ENCODE measurements around the gene RLF. TPM values are rescaled to one million over a fixed set of nuclear protein-coding genes. Genes with fewer than 3 reads are reported as not detected.

The RLF gene
- polyA plus RNA-seq, 1 donor (not counting 4 experiments of a cell fraction or from before 2014, with no cell fraction given): 10.7 TPM

DNA sequence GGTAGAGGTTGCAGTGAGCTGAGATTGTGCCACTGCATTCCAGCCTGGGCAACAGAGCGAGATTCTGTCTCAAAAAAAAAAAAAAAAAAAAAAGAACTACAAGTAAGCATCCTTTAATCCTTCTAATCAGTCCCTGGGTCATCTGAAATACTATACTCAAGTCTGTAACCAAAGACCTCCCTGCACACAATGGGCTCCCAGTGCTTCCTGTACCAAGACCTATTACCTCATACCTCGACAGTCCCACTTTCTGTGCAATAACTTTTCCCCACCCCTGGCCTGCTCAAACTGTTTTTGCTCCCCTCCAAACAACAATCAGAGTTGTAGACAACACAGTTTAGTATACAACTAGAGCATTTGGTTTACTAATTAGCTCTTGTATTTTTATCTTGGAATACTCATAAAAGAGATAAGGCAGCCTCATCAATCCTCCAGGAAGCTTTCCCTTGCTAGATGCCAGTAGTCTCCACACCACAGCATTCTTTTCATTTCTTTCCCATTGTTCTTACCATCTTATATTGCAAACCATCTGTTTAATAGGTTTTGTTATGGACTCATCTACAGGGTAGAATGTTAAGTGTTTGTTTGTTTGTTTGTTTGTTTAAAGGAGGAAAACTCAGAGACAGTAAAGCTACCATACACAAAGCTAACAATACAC, 19.2 kb upstream of the RLF start:
- Histone ChIP-seq H3K4me3 (ENCODE audit: control insufficient read depth in 2 of 3, extremely low read depth in 1 of 3, insufficient read depth in 2 of 3, low read depth in 1 of 3, low read length in 3 of 3) (no peak overlapping the region), H3K4me1 (ENCODE audit: control insufficient read depth, extremely low read depth, insufficient read depth, low read length) (peaks cover 6% of the 10 kb centered on the region), H3K9ac (ENCODE audit: control insufficient read depth, extremely low read depth, insufficient read depth, low read length) (no peak overlapping the region), H2AFZ (ENCODE audit: control insufficient read depth, low read length) (no peak overlapping the region), H4K20me1 (ENCODE audit: control insufficient read depth, extremely low read depth, insufficient read depth, low read length) (no peaks in the 10 kb centered on the region), H3K36me3 (ENCODE audit: control insufficient read depth in 2 of 2, extremely low read depth in 1 of 2, insufficient read depth in 2 of 2, low read length in 2 of 2) (no peaks in the 10 kb centered on the region), H3K9me1 (ENCODE audit: control insufficient read depth, extremely low read depth, insufficient read depth, low read length) (no peaks in the 10 kb centered on the region), H3K4me2 (ENCODE audit: control insufficient read depth, extremely low read depth, insufficient read depth, low read depth, low read length) (no peak overlapping the region), H3K79me2 (ENCODE audit: control insufficient read depth, insufficient read depth, low read length) (no peaks in the 10 kb centered on the region), H3K27me3 (ENCODE audit: control insufficient read depth, extremely low read depth, insufficient read depth, low read length) (peaks cover 7% of the 10 kb centered on the region), H3K9me3 (ENCODE audit: control insufficient read depth, low read depth, low read length) (no peaks in the 10 kb centered on the region), H3K27ac (ENCODE audit: control insufficient read depth, insufficient read depth, low read length) (no peak overlapping the region)
- dilution Hi-C loops (cut with MboI; ENCODE audit: extremely low pct_ligation_motif_present, low sequenced_read_pairs): no loop called here
- DNase-seq (ENCODE audit: low read depth, low spot score): no peak
- FAIRE-seq: no peak
- TF ChIP-seq, protein P1, sequence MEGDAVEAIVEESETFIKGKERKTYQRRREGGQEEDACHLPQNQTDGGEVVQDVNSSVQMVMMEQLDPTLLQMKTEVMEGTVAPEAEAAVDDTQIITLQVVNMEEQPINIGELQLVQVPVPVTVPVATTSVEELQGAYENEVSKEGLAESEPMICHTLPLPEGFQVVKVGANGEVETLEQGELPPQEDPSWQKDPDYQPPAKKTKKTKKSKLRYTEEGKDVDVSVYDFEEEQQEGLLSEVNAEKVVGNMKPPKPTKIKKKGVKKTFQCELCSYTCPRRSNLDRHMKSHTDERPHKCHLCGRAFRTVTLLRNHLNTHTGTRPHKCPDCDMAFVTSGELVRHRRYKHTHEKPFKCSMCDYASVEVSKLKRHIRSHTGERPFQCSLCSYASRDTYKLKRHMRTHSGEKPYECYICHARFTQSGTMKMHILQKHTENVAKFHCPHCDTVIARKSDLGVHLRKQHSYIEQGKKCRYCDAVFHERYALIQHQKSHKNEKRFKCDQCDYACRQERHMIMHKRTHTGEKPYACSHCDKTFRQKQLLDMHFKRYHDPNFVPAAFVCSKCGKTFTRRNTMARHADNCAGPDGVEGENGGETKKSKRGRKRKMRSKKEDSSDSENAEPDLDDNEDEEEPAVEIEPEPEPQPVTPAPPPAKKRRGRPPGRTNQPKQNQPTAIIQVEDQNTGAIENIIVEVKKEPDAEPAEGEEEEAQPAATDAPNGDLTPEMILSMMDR (optimal IDR thresholded peaks at IDR 0.05 in 1 of 3, IDR thresholded peaks at IDR 0.05 in 1 of 3, conservative IDR thresholded peaks at IDR 0.05 in 1 of 3; ENCODE audit: extremely low read depth in 1 of 3, insufficient read depth in 2 of 3, low read length in 3 of 3): no peak
- no peak for TF ChIP-seq EZH2 (IDR thresholded peaks at IDR 0.05; ENCODE audit: low read length)

DNA sequence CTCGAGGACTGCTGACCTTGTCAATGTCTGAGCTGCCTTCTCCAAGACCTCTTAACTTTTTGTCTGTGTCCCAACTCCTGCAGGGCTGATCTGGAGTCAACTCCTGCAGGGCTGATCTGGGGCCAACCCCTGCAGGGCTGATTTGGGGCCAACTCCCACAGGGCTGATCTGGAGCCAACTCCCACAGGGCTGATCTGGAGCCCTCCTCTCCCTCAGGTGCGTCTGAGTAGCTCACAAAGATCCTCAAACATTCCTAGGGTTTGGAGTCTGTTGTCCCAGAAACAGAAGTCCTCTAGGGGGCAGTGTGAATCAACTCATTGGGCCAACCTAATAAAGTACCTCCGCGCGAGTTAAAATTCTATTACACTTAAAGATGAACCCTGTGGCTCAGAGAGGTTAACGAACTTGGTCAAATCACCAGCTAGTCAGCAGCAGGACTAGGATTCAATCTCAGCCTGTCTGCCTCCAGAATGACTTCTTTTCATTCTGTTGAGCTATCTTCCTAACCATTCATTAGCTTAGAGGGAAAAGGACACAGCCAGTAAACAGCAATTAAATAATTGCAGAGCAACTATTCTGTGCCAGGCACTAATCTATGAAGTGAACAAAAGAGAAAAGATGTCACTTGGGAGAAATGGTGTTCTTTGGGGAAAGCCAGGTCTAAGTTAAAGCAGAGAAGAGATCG, 17.2 kb upstream of the RLF start:
- Histone ChIP-seq H3K79me2 (ENCODE audit: control insufficient read depth, insufficient read depth, low read length) (no peaks in the 10 kb centered on the region), H3K36me3 (ENCODE audit: control insufficient read depth in 2 of 2, extremely low read depth in 1 of 2, insufficient read depth in 2 of 2, low read length in 2 of 2) (no peaks in the 10 kb centered on the region), H3K27me3 (ENCODE audit: control insufficient read depth, extremely low read depth, insufficient read depth, low read length) (peaks cover 7% of the 10 kb centered on the region), H3K9ac (ENCODE audit: control insufficient read depth, extremely low read depth, insufficient read depth, low read length) (no peak overlapping the region), H4K20me1 (ENCODE audit: control insufficient read depth, extremely low read depth, insufficient read depth, low read length) (no peaks in the 10 kb centered on the region), H3K4me3 (ENCODE audit: control insufficient read depth in 2 of 3, extremely low read depth in 1 of 3, insufficient read depth in 2 of 3, low read depth in 1 of 3, low read length in 3 of 3) (no peak overlapping the region), H3K27ac (ENCODE audit: control insufficient read depth, insufficient read depth, low read length) (no peak overlapping the region), H3K4me1 (ENCODE audit: control insufficient read depth, extremely low read depth, insufficient read depth, low read length) (peaks cover 6% of the 10 kb centered on the region), H3K9me1 (ENCODE audit: control insufficient read depth, extremely low read depth, insufficient read depth, low read length) (no peaks in the 10 kb centered on the region), H3K4me2 (ENCODE audit: control insufficient read depth, extremely low read depth, insufficient read depth, low read depth, low read length) (no peak overlapping the region), H3K9me3 (ENCODE audit: control insufficient read depth, low read depth, low read length) (no peaks in the 10 kb centered on the region), H2AFZ (ENCODE audit: control insufficient read depth, low read length) (peak overlapping the region; percentile 7)
- dilution Hi-C loops (cut with MboI; ENCODE audit: extremely low pct_ligation_motif_present, low sequenced_read_pairs): no loop called here
- TF ChIP-seq, protein P1 (optimal IDR thresholded peaks at IDR 0.05 in 1 of 3, IDR thresholded peaks at IDR 0.05 in 1 of 3, conservative IDR thresholded peaks at IDR 0.05 in 1 of 3; ENCODE audit: extremely low read depth in 1 of 3, insufficient read depth in 2 of 3, low read length in 3 of 3): peak; percentile 72 to 74 (median 74)
- no peak for TF ChIP-seq EZH2 (IDR thresholded peaks at IDR 0.05; ENCODE audit: low read length)
- peak; percentile 32 for DNase-seq (ENCODE audit: low read depth, low spot score)
- peak; percentile 94 for FAIRE-seq
